ENCODE results near the gene SYTL1. TPM values are rescaled to one million over a fixed set of nuclear protein-coding genes. Genes with fewer than 3 reads are reported as not detected.
A peak's percentile ranks its signal among the peaks of the same experiment; 100 is the strongest.

The SYTL1 gene
- total RNA-seq, 1 donor: 108 TPM

DNA sequence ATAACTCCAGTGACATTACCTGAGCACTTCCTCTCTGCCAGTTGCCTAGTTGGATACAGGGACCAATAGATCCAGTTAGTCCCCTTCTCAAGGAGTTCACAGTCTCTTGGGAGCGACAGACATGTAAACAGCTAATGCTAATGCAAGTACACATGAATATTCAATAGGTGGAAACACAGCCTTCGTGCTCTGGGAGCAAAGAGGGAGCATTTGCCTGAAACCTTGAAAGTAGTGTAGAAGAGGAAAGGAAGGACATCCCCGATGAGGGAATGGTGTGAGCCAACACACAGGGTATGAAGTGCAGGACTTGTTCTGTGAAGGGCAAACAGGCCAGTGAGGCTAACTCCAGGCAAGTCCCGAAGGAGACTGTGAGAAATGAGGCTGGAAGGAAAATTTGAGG lies 23.7 kb upstream of the SYTL1 start:
- no peak for DNase-seq (ENCODE audit: low read depth in 2 of 3, low spot score in 2 of 3)

DNA sequence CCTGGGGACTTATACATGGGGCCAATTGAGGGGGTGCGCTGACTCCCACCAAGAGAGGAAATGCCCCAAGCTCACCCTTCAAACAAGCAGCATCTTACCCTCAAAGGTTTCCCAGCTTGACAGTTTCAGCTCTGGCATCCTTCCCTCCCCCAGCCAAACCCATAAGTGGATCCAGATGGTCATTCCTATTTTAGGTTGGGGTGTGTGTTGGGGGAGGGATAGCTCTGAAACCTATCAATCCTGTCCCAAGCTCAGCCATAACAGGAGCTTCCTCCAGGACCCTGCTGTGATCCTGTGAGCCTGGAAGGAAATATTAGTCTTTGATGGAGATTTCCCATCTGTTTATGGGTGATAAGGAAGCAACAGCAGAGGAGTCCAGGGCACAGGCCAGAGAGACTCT lies 23.2 kb upstream of the SYTL1 start:
- DNase-seq (ENCODE audit: low read depth in 2 of 3, low spot score in 2 of 3): no peak

DNA sequence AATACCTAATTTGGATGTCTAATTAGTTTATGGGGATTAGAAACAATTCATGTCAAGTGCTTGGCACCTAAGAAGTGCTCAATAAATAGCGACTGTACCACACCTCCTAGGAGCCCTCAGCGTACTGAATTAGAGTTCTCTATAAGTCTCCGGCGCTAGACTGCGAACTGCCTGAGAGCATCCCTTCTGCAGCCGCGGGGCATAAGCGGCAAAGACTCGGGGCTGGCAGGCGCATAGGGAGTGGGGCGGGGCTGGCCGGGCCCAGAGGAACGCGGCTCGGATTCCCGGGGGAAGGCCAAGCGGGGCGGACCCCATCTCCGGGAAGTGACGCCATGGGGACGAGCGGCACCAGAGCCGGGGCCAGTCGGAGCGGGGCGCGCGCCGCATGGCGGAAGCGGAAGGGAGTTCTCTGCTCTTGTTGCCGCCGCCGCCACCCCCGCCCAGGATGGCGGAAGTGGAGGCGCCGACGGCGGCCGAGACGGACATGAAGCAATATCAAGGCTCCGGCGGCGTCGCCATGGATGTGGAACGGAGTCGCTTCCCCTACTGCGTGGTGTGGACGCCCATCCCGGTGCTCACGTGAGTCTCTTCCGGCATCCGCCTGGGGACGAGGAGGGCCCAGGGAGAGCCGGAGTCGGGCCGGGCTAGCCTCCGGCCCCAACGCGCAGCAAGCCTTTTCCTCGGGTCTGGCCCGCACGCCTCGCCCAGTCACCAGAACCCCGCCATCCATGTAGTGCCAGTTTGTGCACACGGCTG lies 19.8 kb upstream of the SYTL1 start, which contains the start of gene TMEM222:
TMEM222 (plus strand) TSS at position 351 of the 756 bp plus-strand sequence; CDS start at position 386, 35 bp downstream.
- DNase-seq (ENCODE audit: low read depth in 2 of 3, low spot score in 2 of 3): peak; percentile 96 to 99 (median 99)

DNA sequence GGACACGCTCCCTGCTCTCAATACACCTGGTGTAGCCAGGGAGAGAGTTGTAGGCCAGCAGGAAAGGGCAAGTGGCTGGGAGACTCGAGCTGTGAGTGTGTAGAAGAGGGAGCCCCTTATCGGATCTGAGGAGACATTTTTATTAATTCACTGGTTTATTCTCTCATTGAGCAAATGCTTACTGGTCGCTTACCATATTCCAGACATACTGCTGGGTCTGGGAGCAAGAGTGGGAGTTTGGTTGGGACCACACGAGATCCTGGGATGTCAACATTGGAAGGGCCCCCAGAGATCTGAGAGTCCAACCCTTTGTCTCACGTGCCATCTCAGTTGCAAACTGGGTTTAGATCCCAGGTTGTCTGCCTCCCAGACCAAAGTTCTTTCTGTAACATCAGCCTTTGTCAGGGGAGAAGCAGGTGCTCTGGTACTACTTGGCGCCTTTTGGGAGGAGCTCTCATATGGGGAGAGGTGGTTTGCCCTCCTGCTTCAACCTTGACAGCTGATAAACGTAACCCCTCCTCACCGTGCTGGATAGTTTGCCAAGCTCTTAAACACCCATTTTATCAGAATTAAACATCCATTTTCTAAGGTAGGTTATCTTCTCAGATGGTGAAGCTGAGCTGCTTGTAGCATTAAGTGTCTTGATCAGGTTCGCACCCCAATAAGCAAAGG lies 19.1 kb upstream of the SYTL1 start:
- no peak for DNase-seq (ENCODE audit: low read depth in 2 of 3, low spot score in 2 of 3)

DNA sequence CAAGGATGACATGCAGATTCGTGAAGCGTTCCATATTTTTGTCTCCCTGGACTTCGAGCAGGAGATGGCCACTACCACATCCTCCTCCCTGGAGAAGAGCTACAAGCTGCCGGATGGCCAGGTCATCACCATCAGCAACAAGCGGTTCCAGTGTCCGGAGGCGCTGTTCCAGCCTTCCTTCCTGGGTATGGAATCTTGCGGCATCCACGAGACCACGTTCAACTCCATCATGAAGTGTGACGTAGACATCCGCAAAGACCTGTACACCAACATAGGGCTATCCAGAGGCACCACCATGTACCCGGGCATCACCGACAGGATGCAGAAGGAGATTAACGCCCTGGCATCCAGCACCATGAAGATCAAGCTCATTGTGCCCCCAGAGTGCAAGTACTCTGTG lies 16.5 kb upstream of the SYTL1 start:
- no peak for DNase-seq (ENCODE audit: low read depth in 2 of 3, low spot score in 2 of 3)

DNA sequence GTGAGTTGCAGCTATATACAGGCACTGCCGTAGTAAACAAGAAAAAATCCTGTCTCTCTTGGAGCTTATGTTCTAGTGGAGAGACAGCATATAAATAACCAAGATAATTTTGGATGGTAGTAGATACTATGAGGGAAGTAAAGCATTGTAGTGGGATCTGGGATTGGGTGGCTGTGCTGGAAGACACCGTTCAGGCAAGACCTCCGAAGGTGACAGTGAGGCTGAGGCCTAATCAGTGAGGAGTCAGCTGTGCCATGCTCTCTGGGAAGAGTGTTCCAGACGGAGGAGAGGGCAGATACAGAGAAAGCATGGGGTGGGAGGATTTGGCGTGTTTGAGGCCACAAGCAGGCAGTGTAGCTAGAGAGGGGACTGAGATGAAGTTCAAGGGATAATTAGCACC lies 13.9 kb upstream of the SYTL1 start:
- no peak for DNase-seq (ENCODE audit: low read depth in 2 of 3, low spot score in 2 of 3)

DNA sequence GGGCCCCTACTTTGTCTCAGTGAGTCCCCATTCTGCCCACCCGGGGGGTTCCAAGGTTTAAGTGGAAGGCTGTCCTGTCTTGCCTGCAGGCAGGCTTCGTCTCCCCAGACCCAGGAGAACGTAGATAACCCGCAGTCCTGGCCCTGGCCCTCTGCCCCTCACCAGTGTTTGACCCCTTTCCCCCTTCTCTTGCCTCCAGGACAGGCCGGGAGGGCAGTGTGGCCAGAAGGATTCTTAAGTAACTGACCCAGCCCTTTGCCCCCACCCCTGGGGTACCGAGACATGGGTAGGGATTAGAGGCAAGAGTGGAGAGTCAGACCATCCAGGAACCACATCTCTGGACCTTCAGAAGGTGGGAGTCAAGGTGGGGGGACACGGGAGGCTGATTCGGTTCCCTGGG lies 11.0 kb upstream of the SYTL1 start:
- DNase-seq (ENCODE audit: low read depth in 2 of 3, low spot score in 2 of 3): no peak

DNA sequence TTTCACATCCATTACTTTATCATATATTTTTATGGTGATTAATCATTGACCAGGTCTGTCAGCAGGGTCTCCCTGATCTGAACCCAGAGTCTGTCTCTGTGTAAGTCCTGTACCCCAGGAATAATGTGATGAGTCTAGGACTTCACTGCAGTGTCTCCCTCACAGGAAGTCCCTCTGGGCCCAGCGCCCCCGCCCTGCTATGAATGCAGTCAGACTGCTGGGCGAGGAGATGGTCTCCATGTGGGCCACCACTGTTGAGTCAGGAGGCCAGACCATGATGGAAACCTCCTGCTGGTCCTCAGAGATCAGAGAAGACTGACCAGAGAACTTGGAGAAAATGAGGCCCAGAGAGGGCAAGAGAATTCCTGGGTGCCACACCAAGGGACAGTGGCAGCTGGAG lies 10.4 kb upstream of the SYTL1 start:
- no peak for DNase-seq (ENCODE audit: low read depth in 2 of 3, low spot score in 2 of 3)

DNA sequence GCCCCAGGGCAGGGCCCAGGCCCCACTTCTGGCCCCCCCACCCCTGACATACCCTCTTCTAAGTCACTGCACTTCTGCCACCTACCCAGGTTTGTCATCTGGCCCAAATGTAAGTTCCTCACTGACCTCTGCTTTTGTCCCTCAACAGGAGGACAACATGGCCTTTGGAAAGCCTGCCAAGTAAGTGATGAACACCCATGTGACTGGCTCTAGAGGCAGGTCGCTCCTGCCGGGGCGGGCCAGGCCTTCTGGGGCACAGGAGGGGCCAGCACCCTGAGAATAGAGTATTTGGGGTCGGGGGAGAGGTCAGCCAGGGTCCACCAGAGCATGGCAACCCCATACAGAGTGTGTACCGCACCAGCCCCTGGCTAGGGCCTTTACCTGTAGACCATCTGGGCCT lies 9.9 kb upstream of the SYTL1 start:
- no peak for DNase-seq (ENCODE audit: low read depth in 2 of 3, low spot score in 2 of 3)

DNA sequence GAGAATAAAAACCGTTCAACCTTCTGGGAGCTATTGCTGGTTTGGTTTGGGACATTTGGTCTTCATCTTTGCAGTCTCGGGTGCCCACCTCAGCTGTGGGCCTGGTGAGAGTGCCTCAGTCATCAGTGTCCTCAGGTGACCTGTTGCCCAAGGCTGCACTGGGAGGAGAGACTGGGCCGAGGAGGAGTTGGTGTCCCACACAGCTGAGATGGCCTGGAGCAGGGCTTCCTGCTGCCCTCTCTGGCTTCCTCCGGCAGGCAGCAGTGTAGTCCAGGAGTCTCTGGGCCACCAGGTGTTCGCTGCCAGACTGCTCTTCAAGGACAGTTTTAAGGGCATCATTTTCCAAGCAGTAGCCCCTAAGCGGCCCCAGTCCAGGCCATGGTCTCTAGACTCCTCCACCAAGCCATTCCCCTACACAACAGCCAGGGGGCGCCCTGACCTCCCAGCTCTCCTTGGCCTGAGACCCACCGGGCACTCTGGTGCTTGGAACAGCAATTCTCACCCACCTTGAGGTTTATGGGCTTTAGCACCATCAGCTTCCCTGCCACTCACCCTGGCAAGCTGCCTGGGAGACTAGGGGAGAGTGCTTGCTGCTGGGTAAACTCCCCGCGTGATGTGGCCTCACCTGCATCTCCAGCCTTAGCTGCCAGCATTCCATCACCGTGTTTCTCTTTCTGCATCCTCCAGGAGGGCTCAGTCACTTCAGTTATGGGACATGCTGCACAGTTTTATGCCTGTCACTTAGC lies 9.1 kb upstream of the SYTL1 start:
- peak in 2 of 3 donors; percentile 50 to 63 for DNase-seq (ENCODE audit: low read depth in 2 of 3, low spot score in 2 of 3)

DNA sequence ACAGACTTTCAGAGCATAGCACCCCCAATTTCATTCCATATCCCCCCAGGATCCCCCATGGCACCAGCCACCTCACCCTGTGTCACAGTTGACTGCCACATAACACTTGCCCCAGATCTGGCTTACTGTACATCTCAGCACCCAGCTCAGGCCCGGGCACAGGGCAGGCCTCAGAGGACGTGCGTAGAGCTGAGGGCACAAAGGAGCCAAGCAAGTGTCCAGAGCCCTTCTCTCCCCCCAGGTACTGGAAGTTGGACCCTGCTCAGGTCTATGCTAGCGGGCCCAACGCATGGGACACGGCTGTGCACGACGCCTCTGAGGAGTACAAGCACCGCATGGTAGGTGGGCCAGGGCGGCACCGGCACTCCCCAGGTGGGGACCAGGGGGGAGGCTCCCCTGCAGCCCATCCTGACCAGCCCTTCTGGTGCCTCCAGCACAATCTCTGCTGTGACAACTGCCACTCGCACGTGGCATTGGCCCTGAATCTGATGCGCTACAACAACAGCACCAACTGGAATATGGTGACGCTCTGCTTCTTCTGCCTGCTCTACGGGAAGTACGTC lies 8.0 kb upstream of the SYTL1 start:
- DNase-seq (ENCODE audit: low read depth in 2 of 3, low spot score in 2 of 3): no peak

DNA sequence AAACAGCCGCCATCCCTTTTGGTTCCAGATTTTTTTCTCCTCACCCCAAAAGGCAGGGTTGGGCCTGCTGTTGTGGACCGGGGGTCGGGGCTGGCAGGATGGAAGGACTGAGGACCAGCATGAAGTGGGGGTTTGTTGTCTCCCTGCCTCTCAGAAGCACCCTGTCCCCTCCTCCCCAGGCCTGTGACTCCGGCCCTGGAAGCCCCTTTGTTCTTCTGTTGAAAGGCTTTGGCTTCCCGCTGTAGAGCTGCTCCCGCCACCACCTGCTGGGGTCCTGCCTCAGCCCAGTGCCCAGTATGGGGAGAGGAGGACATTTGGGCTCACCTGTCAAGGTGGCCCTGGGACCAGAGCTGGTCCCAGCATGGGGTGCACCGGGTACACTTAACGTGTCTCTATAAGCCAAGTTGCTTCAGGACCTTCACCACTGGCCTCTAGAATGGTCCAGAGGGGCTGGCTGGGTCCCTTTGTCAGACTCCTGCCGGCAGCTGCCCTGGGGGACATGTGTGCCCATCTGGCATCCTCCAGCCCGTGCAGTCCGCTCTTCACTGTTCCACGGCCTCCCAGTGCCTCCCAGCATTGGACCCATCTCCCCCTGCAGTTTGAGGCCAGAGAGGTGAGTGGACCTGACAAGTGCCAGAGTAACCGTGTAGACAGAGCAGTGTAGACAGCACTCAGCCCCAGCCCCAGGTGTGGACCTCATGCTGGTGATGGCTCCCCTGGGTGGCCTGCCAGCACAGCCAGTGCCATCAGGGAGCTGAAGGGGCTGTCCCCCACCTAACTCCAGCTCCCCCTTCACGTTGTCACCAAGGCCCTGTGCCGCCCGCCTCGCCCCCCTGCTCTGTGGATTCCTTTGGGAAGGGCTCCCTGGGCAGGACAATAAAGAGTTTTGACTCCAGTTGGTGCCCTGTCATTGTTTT lies 6.1 kb upstream of the SYTL1 start:
- no peak for DNase-seq (ENCODE audit: low read depth in 2 of 3, low spot score in 2 of 3)

DNA sequence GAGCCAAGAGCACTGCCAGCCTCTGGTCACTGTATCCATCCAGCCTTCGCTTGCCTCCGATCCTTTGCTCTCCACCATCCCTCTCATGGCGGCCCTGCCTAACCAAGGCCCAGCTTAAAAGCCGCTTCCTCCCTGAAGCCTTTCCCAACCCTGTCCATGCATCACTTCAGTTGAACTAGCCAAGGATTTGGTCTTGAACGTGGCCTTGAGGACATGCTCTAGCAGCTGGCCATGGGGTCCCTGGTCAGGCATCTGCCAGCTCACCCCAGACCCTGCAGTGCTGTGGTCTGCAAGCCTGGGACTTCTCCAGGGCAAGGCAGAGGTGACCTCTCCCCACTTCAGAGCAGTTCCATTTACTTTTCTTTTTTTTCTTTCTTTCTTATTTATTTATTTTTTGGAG lies 5.1 kb upstream of the SYTL1 start:
- no peak for DNase-seq (ENCODE audit: low read depth in 2 of 3, low spot score in 2 of 3)

DNA sequence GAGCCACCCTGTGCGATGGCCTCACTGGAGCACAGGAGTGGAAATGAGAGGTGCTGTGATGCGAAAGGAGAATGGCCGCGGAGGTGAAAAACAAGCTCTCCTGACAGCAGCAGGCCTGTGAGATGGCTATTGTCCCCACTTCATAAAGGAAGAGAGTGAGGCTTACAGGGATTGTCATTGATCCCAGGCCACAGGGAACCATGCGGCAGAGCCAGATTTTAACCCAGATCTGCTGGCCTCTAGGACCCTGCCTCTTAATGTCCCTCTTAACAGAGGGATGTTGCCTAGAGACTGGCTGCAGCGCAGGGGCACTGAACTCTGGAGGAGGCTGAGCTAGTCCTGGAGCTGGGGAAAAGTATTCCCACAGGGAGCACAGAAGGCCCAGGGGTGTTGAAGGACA lies 3.1 kb upstream of the SYTL1 start:
- no peak for DNase-seq (ENCODE audit: low read depth in 2 of 3, low spot score in 2 of 3)

DNA sequence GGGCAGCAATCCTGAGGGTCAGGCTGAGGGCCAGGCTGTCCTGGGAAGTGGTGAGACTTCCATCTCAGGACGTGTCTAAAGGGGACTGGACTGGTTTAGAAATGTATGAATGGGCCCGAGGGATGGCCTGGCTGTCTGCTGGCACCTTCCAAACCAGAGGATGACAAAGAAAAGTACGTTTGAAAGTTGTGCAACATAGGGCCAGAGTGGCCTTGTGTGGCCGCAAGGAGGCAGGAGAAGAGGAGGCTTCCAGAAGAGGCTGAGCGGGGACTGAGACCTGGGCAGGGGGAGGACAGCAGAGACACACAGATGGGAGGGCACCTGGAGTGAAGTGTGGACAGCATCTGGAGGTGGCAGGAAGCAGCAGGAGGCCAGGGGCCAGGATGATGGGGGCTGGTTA lies 2.6 kb upstream of the SYTL1 start:
- no peak for DNase-seq (ENCODE audit: low read depth in 2 of 3, low spot score in 2 of 3)

DNA sequence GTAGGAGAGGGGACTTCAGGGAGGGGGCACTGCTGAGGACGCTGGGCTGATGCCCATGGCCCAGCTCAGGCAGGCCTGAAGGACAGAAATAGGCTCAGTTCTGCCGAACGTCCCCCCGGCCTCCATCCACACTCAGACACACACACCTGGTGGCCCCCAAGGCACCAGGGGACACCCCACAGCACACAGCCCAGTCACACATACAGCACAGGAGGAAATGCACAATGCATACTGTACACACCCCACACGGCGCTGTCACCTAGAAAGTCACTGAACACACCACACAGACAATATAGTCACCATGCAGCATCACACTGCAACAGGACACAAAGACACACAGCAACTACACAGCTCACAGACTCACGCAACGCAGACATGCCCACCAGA lies 562 bp downstream of the SYTL1 start:
- DNase-seq (ENCODE audit: low read depth in 2 of 3, low spot score in 2 of 3): peak in 1 of 3 donors; percentile 19

DNA sequence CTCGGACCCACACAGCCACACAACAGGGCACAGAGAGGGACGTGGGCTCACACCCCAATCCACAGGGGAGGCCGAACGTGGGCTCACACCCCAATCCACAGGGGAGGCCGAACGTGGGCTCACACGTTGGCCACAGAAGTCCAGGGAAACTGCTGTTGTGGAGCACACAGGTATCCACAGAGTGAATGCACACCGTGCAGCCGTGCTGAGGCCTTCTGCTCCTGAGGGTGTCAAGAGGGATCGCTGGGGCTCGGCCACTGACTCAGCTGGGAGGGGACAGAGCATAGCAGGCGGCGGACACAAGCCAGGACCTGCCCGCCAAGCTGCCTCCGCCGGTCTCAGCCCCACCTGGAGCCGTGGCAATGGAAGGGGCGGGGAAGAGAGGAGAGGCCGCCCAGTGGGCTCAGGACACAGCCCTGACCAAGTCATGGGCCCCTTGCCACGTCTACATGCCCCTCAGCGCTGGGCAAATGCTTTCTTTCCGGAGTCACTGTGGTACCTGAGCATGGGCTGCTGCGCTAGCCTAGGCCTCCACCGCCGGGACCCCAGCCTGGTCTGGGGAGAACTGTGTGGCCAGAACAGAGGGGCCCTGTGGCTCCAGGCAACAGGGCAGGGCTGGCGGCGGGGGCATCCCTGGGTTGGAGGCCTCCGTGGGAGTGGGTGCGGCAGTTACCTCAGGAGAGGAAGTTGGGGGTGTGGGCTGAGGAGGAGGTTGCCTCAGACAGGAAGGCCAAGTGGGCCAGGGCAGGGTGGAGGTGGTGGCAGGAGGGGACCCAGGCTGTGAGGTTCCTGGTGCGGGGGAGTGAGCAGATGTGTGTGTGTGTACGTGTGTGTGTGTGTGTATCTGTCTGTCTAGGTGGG lies 1.2 kb downstream of the SYTL1 start:
- DNase-seq (ENCODE audit: low read depth in 2 of 3, low spot score in 2 of 3): peak in 2 of 3 donors; percentile 82 to 83

DNA sequence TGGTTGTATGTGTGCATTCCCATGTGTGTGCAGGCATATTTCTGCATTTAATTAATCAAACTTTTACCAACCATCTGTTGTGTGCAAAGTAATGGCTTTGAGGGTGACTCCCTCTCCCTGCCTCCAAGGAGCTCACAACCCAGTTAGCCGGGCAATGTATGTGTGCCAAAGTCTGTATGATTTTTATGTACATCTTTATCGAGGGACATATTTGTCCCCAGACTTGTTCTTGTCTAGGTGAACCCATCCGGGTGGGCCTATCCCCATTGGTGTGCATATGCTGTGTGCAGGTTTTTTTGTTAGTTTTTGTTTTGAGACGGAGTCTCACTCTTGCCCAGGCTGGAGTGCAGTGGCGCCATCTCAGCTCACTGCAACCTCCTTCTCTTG lies 1.8 kb downstream of the SYTL1 start:
- DNase-seq (ENCODE audit: low read depth in 2 of 3, low spot score in 2 of 3): no peak

DNA sequence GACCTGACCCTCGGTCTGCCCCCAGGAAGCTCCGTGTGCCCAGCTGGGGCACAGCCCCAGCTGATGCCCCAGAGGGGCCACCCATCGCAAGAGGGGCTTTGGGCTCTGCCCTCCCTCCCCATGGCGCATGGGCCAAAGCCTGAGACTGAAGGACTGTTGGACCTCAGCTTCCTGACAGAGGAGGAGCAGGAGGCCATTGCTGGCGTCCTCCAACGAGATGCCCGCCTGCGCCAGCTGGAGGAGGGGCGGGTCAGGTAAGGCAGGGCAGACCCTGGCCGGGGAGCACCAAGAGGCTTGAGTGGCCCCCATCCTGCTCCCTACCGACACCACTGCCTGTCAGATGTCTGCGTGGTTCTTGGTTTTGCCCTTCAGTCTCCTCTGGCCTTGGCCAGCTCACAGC lies 3.5 kb downstream of the SYTL1 start:
- no peak for DNase-seq (ENCODE audit: low read depth in 2 of 3, low spot score in 2 of 3)

All from hematopoietic multipotent progenitor cell (in vitro differentiated cells).